Gastrocnemius medialis (tissue), 4 donors: ENCODE data around the gene GRIK1. TPM values are rescaled to one million over a fixed set of nuclear protein-coding genes. Genes with fewer than 3 reads are reported as not detected.

ENCODE experiments used
- ATAC-seq, 2 donors: fragments of 150-250 bp; one replicate each; pipeline ENCODE4 v1.9.1; 2016
- DNase-seq, 2 donors: peaks; one replicate each; pipeline ENCODE4 v3.0.0-alpha.2; 2019
- H3K27ac ChIP-seq, 4 donors: fragments of 200-600 bp; sonication (generic); 1 replicate in 1 of 4; 2 replicates in 3 of 4; pipeline ENCODE4 v1.5.1; 2016 to 2018; ENCODE audit warnings: mild to moderate bottlenecking in 2 of 4, moderate library complexity in 1 of 4
- H3K27me3 ChIP-seq, 3 donors: fragments of 200-600 bp; sonication (generic) in 2 of 3; 1 replicate in 1 of 3; 2 replicates in 2 of 3; pipeline versions ENCODE4 v1.5.1 to v1.6.0; 2016 to 2019; ENCODE audit warnings: mild to moderate bottlenecking in 1 of 3, moderate library complexity in 1 of 3
- H3K36me3 ChIP-seq, 2 donors: fragments of 200-600 bp; sonication (generic) in 1 of 2; one replicate each; pipeline ENCODE4 v1.5.1; 2017 to 2018
- H3K4me1 ChIP-seq, 2 donors: fragments of 200-600 bp; sonication (generic) in 1 of 2; one replicate each; pipeline ENCODE4 v1.5.1; 2016 to 2017; ENCODE audit warnings: mild to moderate bottlenecking in 2 of 2
- H3K4me3 ChIP-seq, 4 donors: fragments of 200-600 bp; sonication (generic) in 3 of 4; 1 replicate in 1 of 4; 2 replicates in 3 of 4; pipeline ENCODE4 v1.5.1; 2016 to 2019; ENCODE audit warnings: mild to moderate bottlenecking in 2 of 4
- H3K9me3 ChIP-seq, 3 donors: fragments of 200-600 bp; sonication (generic) in 2 of 3; 1 replicate in 1 of 3; 2 replicates in 2 of 3; pipeline ENCODE4 v1.5.1; 2016 to 2019
- CTCF ChIP-seq, 5 experiments: fragments of 450-650 bp in 3 of 5; fragments of 200-600 bp in 2 of 5; sonication (generic) in 2 of 5; IDR thresholded peaks in 4 of 5; conservative IDR thresholded peaks in 1 of 5; 1 replicate in 4 of 5; 2 replicates in 1 of 5; pipeline ENCODE4 v1.5.1; 2016 to 2019; ENCODE audit warnings: antibody characterized with exemption in 5 of 5, mild to moderate bottlenecking in 3 of 5, moderate library complexity in 3 of 5
- POLR2A ChIP-seq, 2 donors: fragments of 450-650 bp; IDR thresholded peaks; one replicate each; pipeline ENCODE4 v1.6.1; 2017; ENCODE audit warnings: antibody characterized with exemption in 2 of 2, mild to moderate bottlenecking in 2 of 2, moderate library complexity in 2 of 2
- in situ Hi-C, 4 donors: fragments of 200-750 bp; cut with MboI; loops; one replicate each; pipeline versions ENCODE4 v1.15.0 to v1.8.0; 2017; ENCODE audit warnings: low sequenced_read_pairs in 4 of 4
- intact Hi-C: fragments of 100-400 bp; cut with DNase I; formaldehyde crosslinking; loops from one replicate; pipeline ENCODE4 v1.15.1; 2023; ENCODE audit warnings: low total_unique reads
- total RNA-seq, 4 donors: library from RNA; depleted of rRNA; stranded (reverse); fragments of >200 nt; gene quantifications; one replicate each; pipeline versions ENCODE4 v1.1.0 to v1.2.3, GENCODE V29; 2016

Gene GRIK1
- total RNA-seq, 4 donors from 2014 or later = 0.13 TPM; not detected in 3

- ATAC-seq (no peak), DNase-seq (no peak)
- no peak overlapping the region for H3K4me3 ChIP-seq
- intact Hi-C loops (no loop called here), in situ Hi-C loops (no loop called here)
- H3K4me1 ChIP-seq = no peaks in the 10 kb centered on the region
- TF ChIP-seq POLR2A (IDR thresholded peaks at IDR 0.05) (no peak), CTCF (IDR thresholded peaks at IDR 0.05 in 4 of 5, conservative IDR thresholded peaks at IDR 0.05 in 1 of 5) (no peak)
- H3K9me3 ChIP-seq = no peaks in the 10 kb centered on the region
- H3K27ac ChIP-seq = no peak overlapping the region
- no peaks in the 10 kb centered on the region for H3K27me3 ChIP-seq
- no peaks in the 10 kb centered on the region for H3K36me3 ChIP-seq
Measured at GRCh38 chr21:29604076-29604475, 335.7 kb downstream of the GRIK1 start.

- in situ Hi-C loops = no loop called here
- DNase-seq (no peak), ATAC-seq (no peak)
- no peaks in the 10 kb centered on the region for H3K27me3 ChIP-seq
- no peak overlapping the region for H3K27ac ChIP-seq
- no peaks in the 10 kb centered on the region for H3K4me1 ChIP-seq
- no peak overlapping the region for H3K4me3 ChIP-seq
- intact Hi-C loops = no loop called here
- H3K36me3 ChIP-seq = no peaks in the 10 kb centered on the region
- TF ChIP-seq CTCF (IDR thresholded peaks at IDR 0.05 in 4 of 5, conservative IDR thresholded peaks at IDR 0.05 in 1 of 5) = no peak
- TF ChIP-seq POLR2A (IDR thresholded peaks at IDR 0.05) = no peak
- H3K9me3 ChIP-seq = no peaks in the 10 kb centered on the region
Measured at GRCh38 chr21:29601047-29601446, 338.7 kb downstream of the GRIK1 start.

GRCh38 chr21:29586696-29587095 lies 353.1 kb downstream of the GRIK1 start:
- no peak for ATAC-seq
- no peak overlapping the region for H3K4me3 ChIP-seq
- no peaks in the 10 kb centered on the region for H3K4me1 ChIP-seq
- no peaks in the 10 kb centered on the region for H3K36me3 ChIP-seq
- intact Hi-C loops = no loop called here
- H3K9me3 ChIP-seq = no peaks in the 10 kb centered on the region
- no peak overlapping the region for H3K27ac ChIP-seq
- H3K27me3 ChIP-seq = no peaks in the 10 kb centered on the region
- TF ChIP-seq POLR2A (IDR thresholded peaks at IDR 0.05) (no peak), CTCF (IDR thresholded peaks at IDR 0.05 in 4 of 5, conservative IDR thresholded peaks at IDR 0.05 in 1 of 5) (no peak)
- no peak for DNase-seq
- in situ Hi-C loops = no loop called here

- Histone ChIP-seq H3K9me3 (no peaks in the 10 kb centered on the region), H3K27ac (no peak overlapping the region), H3K4me1 (no peaks in the 10 kb centered on the region), H3K4me3 (no peak overlapping the region), H3K36me3 (no peaks in the 10 kb centered on the region), H3K27me3 (no peaks in the 10 kb centered on the region)
- TF ChIP-seq POLR2A (IDR thresholded peaks at IDR 0.05) = no peak
- TF ChIP-seq CTCF (IDR thresholded peaks at IDR 0.05 in 4 of 5, conservative IDR thresholded peaks at IDR 0.05 in 1 of 5) = no peak
- in situ Hi-C loops (no loop called here), intact Hi-C loops (no loop called here)
- ATAC-seq (no peak), DNase-seq (no peak)
Measured at GRCh38 chr21:29585462-29585861, 354.3 kb downstream of the GRIK1 start.

- H3K4me1 ChIP-seq = no peaks in the 10 kb centered on the region
- H3K27ac ChIP-seq = no peak overlapping the region
- intact Hi-C loops (no loop called here), in situ Hi-C loops (no loop called here)
- no peaks in the 10 kb centered on the region for H3K27me3 ChIP-seq
- no peaks in the 10 kb centered on the region for H3K9me3 ChIP-seq
- no peaks in the 10 kb centered on the region for H3K36me3 ChIP-seq
- no peak for TF ChIP-seq POLR2A (IDR thresholded peaks at IDR 0.05)
- TF ChIP-seq CTCF (IDR thresholded peaks at IDR 0.05 in 4 of 5, conservative IDR thresholded peaks at IDR 0.05 in 1 of 5) = no peak
- H3K4me3 ChIP-seq = no peak overlapping the region
- no peak for DNase-seq
- no peak for ATAC-seq
Measured at GRCh38 chr21:29583424-29583924, 356.3 kb downstream of the GRIK1 start.
